DLD1 (cell line): Measurements from ENCODE around the gene AQP10.
"Not testable (repeated sequence)": the region's sequence is repeated elsewhere in the genome, so short reads cannot be mapped to it uniquely, and the experiment has no call there.

Experiments
- in situ Hi-C: cut with HindIII; loops from 2 replicates; pipeline ENCODE4 v1.10.0; 2017; ENCODE audit warnings: low sequenced_read_pairs

AQP10 gene

GRCh38 chr1:154342836-154343472, 22.1 kb downstream of the AQP10 start:
- in situ Hi-C loops, result no loop called here

GRCh38 chr1:154344977-154345837, 24.3 kb downstream of the AQP10 start:
- in situ Hi-C loops, result no loop called here

- in situ Hi-C loops, result no loop called here
Observed at GRCh38 chr1:154346276-154346917, 25.5 kb downstream of the AQP10 start.

- in situ Hi-C loops, result no loop called here
Observed at GRCh38 chr1:154347961-154348360, 27.1 kb downstream of the AQP10 start.

GRCh38 chr1:154348429-154349076, 27.7 kb downstream of the AQP10 start:
- in situ Hi-C loops, result no loop called here

- in situ Hi-C loops, result no loop called here
Observed at GRCh38 chr1:154349121-154349520, 28.2 kb downstream of the AQP10 start.

- in situ Hi-C loops, result no loop called here
Observed at GRCh38 chr1:154350383-154350782, 29.5 kb downstream of the AQP10 start.

- in situ Hi-C loops, result no loop called here
Observed at GRCh38 chr1:154351363-154352068, 30.6 kb downstream of the AQP10 start.

GRCh38 chr1:154352245-154352580, 31.3 kb downstream of the AQP10 start:
- in situ Hi-C loops, result no loop called here

GRCh38 chr1:154352581-154353459, 31.9 kb downstream of the AQP10 start:
- in situ Hi-C loops, result no loop called here

- in situ Hi-C loops, result no loop called here
Observed at GRCh38 chr1:154353460-154353904, 32.6 kb downstream of the AQP10 start.

GRCh38 chr1:154353966-154354365, 33.1 kb downstream of the AQP10 start:
- in situ Hi-C loops, result no loop called here

GRCh38 chr1:154358519-154358918, 37.6 kb downstream of the AQP10 start:
- in situ Hi-C loops, result no loop called here

- in situ Hi-C loops, result no loop called here
Observed at GRCh38 chr1:154360288-154360687, 39.4 kb downstream of the AQP10 start.

- in situ Hi-C loops, result not testable (repeated sequence)
Observed at GRCh38 chr1:154360881-154361280, 40.0 kb downstream of the AQP10 start.

- in situ Hi-C loops, result no loop called here
Observed at GRCh38 chr1:154361357-154361756, 40.5 kb downstream of the AQP10 start.

- in situ Hi-C loops, result no loop called here
Observed at GRCh38 chr1:154371436-154371835, 50.5 kb downstream of the AQP10 start.

- in situ Hi-C loops, result not testable (repeated sequence)
Observed at GRCh38 chr1:154373777-154374357, 53.0 kb downstream of the AQP10 start.
